Bronchus fibroblast of lung (primary cell): ENCODE results near the gene SLC11A1. TPM values are rescaled to one million over a fixed set of nuclear protein-coding genes. Genes with fewer than 3 reads are reported as not detected.

Experiments
- total RNA-seq: library from RNA; depleted of rRNA; stranded (reverse); fragments of >200 nt; gene quantifications from 2 replicates; pipeline ENCODE4 v1.2.3, GENCODE V29; 2015

SLC11A1 gene, protein sequence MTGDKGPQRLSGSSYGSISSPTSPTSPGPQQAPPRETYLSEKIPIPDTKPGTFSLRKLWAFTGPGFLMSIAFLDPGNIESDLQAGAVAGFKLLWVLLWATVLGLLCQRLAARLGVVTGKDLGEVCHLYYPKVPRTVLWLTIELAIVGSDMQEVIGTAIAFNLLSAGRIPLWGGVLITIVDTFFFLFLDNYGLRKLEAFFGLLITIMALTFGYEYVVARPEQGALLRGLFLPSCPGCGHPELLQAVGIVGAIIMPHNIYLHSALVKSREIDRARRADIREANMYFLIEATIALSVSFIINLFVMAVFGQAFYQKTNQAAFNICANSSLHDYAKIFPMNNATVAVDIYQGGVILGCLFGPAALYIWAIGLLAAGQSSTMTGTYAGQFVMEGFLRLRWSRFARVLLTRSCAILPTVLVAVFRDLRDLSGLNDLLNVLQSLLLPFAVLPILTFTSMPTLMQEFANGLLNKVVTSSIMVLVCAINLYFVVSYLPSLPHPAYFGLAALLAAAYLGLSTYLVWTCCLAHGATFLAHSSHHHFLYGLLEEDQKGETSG
- under 0.01 and 0.30 TPM in 2 replicates for total RNA-seq

DNA sequence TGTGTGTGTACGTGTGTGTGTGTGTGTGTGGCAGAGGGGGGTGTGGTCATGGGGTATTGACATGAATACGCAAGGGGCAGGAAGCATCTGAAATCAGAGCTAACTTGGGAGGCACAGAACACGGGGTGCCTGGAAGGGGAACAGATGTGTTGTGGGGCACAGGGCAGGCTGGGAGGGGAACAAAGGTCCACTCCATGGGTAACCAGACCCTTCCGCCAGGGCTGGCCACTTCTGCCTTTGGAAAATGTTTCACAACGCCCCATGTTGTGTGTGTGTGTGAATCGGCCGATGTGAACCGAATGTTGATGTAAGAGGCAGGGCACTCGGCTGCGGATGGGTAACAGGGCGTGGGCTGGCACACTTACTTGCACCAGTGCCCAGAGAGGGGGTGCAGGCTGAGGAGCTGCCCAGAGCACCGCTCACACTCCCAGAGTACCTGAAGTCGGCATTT is at the start of gene SLC11A1:
SLC11A1 (plus strand) TSS at position 358 of the 451 bp plus-strand sequence. CDS start 96 bp downstream, outside the sequence.

GRCh38 chr2:218399391-218400166 is 17.5 kb downstream of the SLC11A1 start, which contains the start of gene CTDSP1:
TSS of gene CTDSP1 (plus strand) at chr2:218399868. CDS start at chr2:218400091, 223 bp downstream.

DNA sequence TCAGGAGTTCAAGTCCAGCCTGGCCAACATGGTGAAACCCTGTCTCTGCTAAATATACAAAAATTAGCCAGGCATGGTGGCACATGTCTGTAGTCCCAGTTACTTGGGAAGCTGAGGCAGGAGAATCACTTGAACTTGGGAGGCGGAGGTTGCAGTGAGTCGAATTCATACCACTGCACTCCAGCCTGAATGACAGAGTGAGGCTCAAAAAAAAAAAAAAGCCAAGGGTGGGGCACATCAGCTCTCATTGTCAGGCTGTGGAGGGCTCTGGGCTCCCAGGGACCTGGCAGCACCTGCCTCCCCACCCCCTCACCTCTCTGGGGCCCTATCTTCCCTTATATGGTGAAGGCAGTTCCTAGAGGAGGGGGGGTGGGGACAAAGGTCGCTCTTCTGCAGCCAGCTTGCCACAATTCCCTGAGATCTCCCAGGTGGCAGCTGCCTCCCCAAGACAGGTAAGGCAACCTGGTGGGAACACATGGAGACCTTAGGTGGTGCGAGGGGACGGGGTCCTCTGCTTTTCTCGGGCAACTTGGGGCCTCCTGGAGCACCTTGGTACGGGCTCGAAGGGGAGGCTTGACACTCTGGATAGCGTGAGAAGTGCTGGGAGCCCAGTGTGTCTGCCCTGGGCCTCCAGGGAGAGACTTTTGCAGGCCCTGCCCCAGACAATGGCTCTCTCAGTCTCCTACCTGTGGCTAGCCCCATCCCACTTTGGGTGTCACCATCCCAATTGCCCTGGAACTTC is 36.8 kb downstream of the SLC11A1 start, which contains the start of gene VIL1:
VIL1 (plus strand) TSS at position 407 of the 742 bp plus-strand sequence. CDS start 4,656 bp downstream, outside the sequence.

Other genes starting within 250 kb of the SLC11A1 start
- gene CXCR1, start 215.3 kb upstream of the SLC11A1 start, total RNA-seq, result not detected in 2 replicates
- 290 and 337 TPM in 2 replicates for gene ARPC2, start 165.1 kb upstream of the SLC11A1 start, total RNA-seq
- 0.17 TPM in 1 of 2 replicates, not detected in the other for gene GPBAR1, start 121.3 kb upstream of the SLC11A1 start, total RNA-seq
- 105 and 126 TPM in 2 replicates for gene AAMP, start 112.1 kb upstream of the SLC11A1 start, total RNA-seq
- 64.2 and 67.2 TPM in 2 replicates for gene PNKD, start 111.8 kb upstream of the SLC11A1 start, total RNA-seq
- gene TMBIM1, start 89.8 kb upstream of the SLC11A1 start, total RNA-seq, result 135 and 139 TPM in 2 replicates
- not detected in 2 replicates for gene CATIP, start 25.4 kb upstream of the SLC11A1 start, total RNA-seq
- gene CTDSP1, start 17.6 kb downstream of the SLC11A1 start, total RNA-seq, result 64.7 and 70.5 TPM in 2 replicates
- gene VIL1, start 36.9 kb downstream of the SLC11A1 start, total RNA-seq, result not detected in 2 replicates
- 4.4 and 5.4 TPM in 2 replicates for gene USP37, start 186.1 kb downstream of the SLC11A1 start, total RNA-seq
- gene CNOT9, start 186.6 kb downstream of the SLC11A1 start, total RNA-seq, result 66.4 and 68.4 TPM in 2 replicates
- 0.67 and 0.89 TPM in 2 replicates for gene PLCD4, start 225.6 kb downstream of the SLC11A1 start, total RNA-seq